ENCODE data around the gene KCNK1. TPM values are rescaled to one million over a fixed set of nuclear protein-coding genes. Genes with fewer than 3 reads are reported as not detected.

Gene KCNK1
- total and polyA plus RNA-seq, 4 experiments from 2014 or later = not detected

DNA sequence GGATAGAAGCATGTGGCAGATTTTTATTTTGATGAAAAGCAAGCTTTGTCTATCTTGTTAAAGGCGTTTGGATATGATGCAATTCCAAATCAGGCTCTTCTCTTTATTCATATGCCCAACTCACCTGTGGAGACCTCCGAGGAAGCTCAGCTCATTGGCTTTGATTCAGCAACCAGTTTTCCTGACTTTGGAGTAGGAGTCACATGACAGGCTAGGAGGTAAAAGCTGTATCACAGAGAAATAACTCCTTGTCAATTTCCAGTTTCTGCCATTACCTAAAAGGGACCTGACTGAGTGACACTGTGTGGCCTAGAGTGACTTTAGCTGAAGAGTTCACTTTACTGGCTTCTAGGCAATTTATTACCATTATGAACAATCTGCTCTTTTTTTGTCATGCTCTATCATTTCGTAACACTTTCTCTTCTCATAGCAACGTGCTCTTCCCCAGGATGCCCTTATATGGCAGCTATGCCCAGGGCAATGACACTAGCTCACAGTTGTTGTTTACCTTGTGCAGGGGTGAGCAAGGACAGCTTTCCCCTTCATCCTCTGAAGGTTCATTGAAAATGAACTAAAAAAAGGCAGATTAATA is 107.2 kb downstream of the KCNK1 start:
- H3K4me1 ChIP-seq (ENCODE audit: insufficient read depth, low read length) = no peaks in the 10 kb centered on the region
- H3K27me3 ChIP-seq (ENCODE audit: insufficient read depth, low read length) = no peaks in the 10 kb centered on the region
- H3K9me3 ChIP-seq (ENCODE audit: control insufficient read depth in 1 of 2, low read length in 2 of 2) = no peaks in the 10 kb centered on the region
- peaks cover 0 to 2% (median 0%) of the 10 kb centered on the region in 4 donors for H3K4me1 Mint-ChIP-seq
- intact Hi-C loops (cut with micrococcal nuclease) = no loop called here
- no peak overlapping the region for H3K27ac Mint-ChIP-seq
- H3K27me3 Mint-ChIP-seq = peaks cover 0 to 7% of the 10 kb centered on the region in 2 donors
- CTCF ChIA-PET (ENCODE audit: partially characterized antibody) = interaction anchor here (1.0 kb wide), 1 partner anchor 16 kb away, joined by 4 read pairs; no protein-coding TSS in a partner anchor
- POLR2A ChIA-PET (ENCODE audit: partially characterized antibody) = no interaction called here
- peaks cover 0 to 3% (median 0%) of the 10 kb centered on the region in 8 donors for H3K9me3 Mint-ChIP-seq
- no peak overlapping the region for H3K4me3 Mint-ChIP-seq
- H3K4me3 ChIP-seq (ENCODE audit: low read length in 2 of 2) = no peak overlapping the region
- no peak overlapping the region for H3K27ac ChIP-seq (ENCODE audit: low read depth, low read length)
- H3K36me3 ChIP-seq (ENCODE audit: insufficient read depth, low read length) = no peaks in the 10 kb centered on the region
- no peak for DNase-seq
- no peaks in the 10 kb centered on the region for H3K36me3 Mint-ChIP-seq

Small RNAs within 50 kb of the gene (microRNA-seq; reads per million reads assigned to microRNA genes)
- not detected for gene MIR4427 (ENCODE audit: borderline microRNAs expressed, borderline number of aligned reads, borderline replicate concordance)

Measured in CD4-positive, alpha-beta memory T cell (primary cell).